NCI-H524 (cell line): ENCODE measurements around the gene ETV1.
"Not testable (repeated sequence)": the region's sequence is repeated elsewhere in the genome, so short reads cannot be mapped to it uniquely, and the experiment has no call there.

Source experiments
- DNase-seq, 2 experiments: peaks; one replicate each; lab custom pipeline; 2025; lab: John Stamatoyannopoulos, UW

ETV1 gene

GRCh38 chr7:13932131-13932530 lies 57.3 kb downstream of the ETV1 start:
- no peak for DNase-seq

- no peak for DNase-seq
Observed at GRCh38 chr7:13921062-13921461, 68.4 kb downstream of the ETV1 start.

- DNase-seq: peak; percentile 34 to 84
Observed at GRCh38 chr7:13920053-13920697, 69.3 kb downstream of the ETV1 start.

GRCh38 chr7:13918333-13918732 lies 71.1 kb downstream of the ETV1 start:
- not testable (repeated sequence) for DNase-seq

GRCh38 chr7:13917103-13917502 lies 72.4 kb downstream of the ETV1 start:
- DNase-seq: not testable (repeated sequence)

- DNase-seq: no peak
Observed at GRCh38 chr7:13915891-13916290, 73.6 kb downstream of the ETV1 start.

DNA sequence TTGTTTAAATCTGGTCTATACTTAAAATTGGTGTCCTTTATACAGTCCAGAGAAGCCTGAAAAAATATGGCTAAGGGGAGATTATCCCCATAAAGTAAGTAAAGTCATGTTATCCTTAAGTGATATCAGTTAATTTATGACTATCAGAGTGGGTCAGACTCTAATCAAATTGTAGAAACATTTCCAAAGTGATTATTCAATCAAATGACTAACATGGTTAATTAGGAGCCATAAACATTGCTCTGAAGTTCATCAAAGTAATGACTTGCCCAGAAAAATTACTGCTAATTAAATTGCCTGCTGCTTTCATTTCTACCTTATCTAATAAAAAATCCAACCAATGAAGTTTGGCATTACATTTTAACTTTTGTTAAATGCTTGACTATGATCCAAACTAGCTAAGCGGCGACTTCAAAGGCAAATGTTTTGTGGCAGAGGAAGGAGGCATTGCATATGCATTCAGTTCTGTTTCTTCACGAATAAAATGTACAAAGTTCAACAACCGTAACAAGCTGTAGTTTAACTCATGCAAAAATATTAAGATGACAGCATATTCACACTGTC lies 76.7 kb downstream of the ETV1 start:
- no peak for DNase-seq

DNA sequence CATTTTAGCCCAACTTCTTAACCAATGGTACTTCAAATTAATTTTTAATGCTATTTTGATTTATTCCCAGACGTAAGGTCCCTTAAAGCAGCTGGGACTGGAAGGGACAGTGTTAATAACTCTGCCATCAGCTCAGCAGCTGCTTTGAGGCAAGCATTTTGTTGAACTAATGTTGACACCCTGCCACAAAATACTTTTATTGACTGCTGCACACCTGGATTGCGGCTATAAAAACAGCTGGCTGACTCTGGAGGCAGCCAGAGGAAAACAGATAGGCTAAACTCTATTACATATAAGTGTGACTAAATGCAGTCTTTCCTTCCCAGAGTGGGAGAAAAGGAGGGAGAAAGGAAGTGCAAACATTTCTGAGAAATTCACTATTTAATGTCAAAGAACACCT lies 77.6 kb downstream of the ETV1 start:
- DNase-seq: no peak

DNA sequence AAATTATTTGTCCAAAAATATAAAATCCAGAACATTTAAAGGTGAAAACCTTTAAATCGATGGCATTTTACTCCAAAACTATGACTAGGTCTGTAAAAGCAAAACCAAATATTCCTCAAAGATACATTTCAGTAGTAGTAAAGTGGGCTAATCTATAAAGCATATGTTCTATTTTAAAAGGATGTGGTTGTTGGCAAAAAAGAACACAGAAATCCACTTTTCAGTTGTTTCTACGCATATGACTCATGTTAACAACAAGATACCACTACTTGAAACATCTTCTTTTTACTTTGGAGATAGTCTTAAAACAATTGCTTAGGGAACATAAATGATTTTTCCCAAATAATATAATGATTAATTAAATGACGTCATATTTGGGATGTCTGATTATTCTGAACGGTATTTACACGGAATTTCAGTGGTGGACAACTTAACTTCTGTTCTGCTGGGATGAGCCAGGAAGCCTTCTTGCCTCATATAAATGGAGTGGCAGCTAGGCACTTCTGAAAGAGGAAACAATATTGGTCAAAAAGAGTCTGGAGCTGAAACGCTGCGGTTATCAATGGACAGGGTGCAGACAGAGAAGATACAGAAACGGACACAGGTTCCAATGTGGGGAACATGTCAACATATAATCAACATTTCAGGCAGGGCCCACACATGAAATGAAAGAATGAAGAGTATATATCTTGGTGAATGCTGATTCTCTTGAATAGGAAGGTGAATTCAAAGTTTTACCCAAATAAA lies 78.5 kb downstream of the ETV1 start:
- DNase-seq: no peak

DNA sequence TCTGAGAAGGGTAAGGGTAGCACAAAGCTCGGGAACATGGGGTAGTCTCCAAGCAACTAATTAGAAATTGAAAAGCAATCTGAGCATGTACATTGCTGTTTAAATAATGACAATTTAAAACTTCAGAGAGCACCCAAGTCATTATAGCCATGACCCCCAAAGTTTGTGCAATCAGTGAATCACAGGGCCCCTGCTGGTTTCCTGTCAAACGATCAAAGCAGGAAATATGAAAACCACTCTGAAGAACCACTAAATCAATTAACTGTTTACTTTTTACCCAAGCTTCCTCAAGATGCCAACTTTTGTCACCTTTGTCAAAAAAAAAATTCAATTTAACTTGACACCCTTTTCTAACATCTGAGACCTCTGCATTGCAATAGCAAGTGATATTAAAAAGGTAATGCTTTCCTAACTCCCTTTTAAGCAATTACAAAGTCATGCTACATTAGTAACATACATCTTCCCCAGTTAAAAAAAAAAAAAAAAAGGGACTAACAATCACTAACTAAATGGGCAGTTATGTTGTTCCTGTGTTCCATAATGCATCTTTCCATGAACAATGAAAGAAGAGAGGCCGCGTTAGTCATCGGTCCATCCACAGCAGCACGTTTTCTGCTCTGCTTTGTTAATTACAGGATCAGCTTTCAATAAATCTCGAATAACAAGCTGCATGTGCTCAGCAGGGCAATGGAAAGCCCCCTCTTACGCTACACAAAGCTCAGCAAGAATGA lies 80.6 kb downstream of the ETV1 start:
- peak in 1 of 2 experiments; percentile 24 for DNase-seq

- no peak for DNase-seq
Observed at GRCh38 chr7:13907831-13908230, 81.6 kb downstream of the ETV1 start.

GRCh38 chr7:13904689-13905088 lies 84.8 kb downstream of the ETV1 start:
- no peak for DNase-seq

DNA sequence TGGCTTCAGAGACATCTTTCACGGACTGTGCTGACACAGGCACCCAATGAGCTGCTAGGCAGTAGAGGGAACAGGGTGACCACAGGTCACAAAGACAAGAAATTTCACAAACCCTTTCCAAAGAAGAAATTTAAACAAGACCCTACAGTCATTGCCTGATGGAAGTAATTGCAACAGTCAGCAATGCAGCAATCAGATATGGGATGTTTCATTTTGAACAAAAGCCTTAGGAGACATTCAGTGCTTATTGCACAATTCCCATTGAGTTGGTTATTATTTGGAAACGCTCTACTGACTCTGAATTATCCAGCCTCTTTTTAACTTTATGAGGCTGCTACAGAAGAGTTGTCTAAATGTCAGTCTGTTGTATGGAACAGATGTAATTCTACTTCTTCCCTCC lies 85.5 kb downstream of the ETV1 start:
- DNase-seq: no peak

GRCh38 chr7:13901577-13901976 lies 87.9 kb downstream of the ETV1 start:
- DNase-seq: no peak

GRCh38 chr7:13898957-13899670 lies 90.4 kb downstream of the ETV1 start:
- DNase-seq: no peak

DNA sequence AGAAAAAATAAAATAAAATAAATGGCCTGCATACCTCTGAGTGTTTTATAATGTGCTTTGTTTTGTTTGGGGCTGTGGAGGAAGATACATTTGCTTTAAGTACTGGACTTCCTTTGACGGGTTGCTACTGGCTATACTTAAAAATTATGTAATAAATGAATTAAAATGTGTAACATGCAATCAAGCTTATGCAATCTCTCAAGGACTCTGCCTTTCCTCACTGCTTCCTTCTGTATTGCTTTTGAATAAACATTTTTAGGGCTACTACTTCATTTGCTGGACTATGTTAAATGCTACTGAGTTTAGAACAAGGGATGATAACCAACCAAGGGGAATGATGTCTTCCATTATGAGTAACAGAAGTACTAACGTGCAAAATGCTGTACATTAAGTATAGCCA lies 91.6 kb downstream of the ETV1 start:
- DNase-seq: no peak

GRCh38 chr7:13894954-13895353 lies 94.5 kb downstream of the ETV1 start:
- DNase-seq: no peak

- DNase-seq: no peak
Observed at GRCh38 chr7:13894377-13894776, 95.1 kb downstream of the ETV1 start.

- DNase-seq: no peak
Observed at GRCh38 chr7:13890793-13891192, 98.7 kb downstream of the ETV1 start.

- no peak for DNase-seq
Observed at GRCh38 chr7:13886356-13886755, 103.1 kb downstream of the ETV1 start.

- no peak for DNase-seq
Observed at GRCh38 chr7:13882051-13882450, 107.4 kb downstream of the ETV1 start.

DNA sequence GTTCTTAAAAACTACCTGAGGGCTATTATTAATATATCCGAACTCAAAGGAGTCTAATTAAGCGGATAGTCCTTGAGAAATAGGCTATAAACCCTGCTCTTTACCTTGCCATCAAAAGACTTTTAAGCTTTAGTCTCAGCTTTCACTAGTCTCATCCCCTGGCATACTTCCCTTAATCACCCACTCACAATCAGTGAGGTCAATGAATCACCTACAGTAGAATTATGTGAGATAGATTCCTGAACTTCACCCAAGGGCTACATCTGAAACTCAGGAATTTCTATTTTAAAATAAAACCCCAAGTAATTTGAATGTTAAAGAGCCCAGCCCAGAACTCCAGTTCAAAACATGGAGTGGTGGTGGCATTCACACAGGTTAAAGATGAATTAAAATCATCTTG lies 108.7 kb downstream of the ETV1 start:
- no peak for DNase-seq
